Activated CD4-positive, alpha-beta T cell treated with anti-CD3 and anti-CD28 coated beads, Interleukin-2, amount 50 U/mL, for 16 hours (primary cell): Measurements from ENCODE around the gene ELOVL6.

ENCODE experiments used
- DNase-seq: peaks from one replicate; pipeline ENCODE4 v3.0.0-alpha.2; 2020

Gene ELOVL6

GRCh38 chr4:110014233-110014632, 184.2 kb downstream of the ELOVL6 start:
- DNase-seq = no peak

GRCh38 chr4:110012917-110013316, 185.5 kb downstream of the ELOVL6 start:
- DNase-seq = no peak

GRCh38 chr4:110010797-110011196, 187.6 kb downstream of the ELOVL6 start:
- DNase-seq = no peak

DNA sequence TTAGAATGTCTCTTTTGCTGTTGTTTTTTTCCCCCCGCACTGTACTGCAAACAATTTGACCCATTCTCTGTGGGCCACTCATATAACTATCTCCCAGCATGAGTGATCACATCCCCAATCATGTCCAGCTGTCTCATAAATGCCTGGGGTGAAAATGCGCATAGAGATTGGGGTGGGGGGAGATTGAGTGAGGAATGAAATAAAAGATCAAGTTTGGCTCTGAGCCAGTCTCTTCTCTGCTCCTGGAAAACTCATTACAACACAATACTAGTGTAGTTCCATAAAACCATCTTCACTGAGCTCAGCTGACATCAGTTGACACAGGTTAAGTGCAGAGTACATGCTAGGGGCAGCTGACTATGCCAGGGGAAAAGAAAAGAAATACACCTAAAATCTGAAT, 188.9 kb downstream of the ELOVL6 start:
- DNase-seq = no peak

DNA sequence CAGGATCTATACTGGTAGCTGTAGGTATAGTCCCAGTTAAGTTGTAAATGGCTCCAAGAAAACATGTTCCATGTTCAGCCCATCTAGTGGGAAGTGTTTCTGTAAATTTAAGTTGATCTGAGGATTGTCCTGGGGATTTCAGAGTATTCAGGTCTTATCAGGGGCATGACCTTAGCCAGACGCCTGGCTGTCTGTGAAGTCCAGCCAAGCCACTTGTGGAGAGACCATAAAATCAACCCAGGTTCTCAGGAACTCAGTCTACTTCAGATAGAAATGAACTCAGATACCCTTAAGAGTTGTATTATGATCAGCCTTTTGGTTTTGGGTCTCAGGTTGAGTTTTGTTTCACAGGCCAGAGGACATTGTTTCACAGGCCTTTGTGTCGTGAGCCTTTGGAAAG, 189.9 kb downstream of the ELOVL6 start:
- no peak for DNase-seq

GRCh38 chr4:110007217-110007616, 191.2 kb downstream of the ELOVL6 start:
- no peak for DNase-seq

DNA sequence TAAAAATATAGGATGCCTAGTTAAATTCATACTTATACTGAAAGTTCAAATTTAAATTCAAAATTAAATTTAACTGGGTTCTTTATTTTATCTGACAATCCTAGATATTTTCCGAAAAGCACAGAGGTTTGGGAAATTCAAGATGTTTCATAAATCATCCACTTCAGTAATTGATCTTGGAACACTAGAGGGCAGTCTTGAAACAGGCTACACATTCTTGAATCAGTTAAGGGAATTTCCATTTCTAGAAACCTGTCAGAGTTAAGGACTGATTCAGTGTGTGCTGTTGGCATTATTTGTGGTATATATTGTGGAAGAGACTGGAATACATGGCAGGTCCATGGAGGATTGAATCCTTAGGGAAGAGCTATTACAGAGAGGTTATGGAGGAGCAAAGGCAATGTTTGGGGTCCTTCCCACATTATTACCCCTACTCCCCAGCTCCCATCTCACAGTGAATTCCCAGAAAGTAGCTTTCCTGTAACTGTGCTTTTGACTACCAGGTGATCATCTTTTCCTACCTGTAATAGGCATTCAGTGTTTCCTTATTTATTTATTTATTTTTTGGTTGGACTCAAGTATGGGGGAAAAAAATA, 192.9 kb downstream of the ELOVL6 start:
- peak; percentile 62 for DNase-seq

GRCh38 chr4:110004556-110004955, 193.9 kb downstream of the ELOVL6 start:
- no peak for DNase-seq

DNA sequence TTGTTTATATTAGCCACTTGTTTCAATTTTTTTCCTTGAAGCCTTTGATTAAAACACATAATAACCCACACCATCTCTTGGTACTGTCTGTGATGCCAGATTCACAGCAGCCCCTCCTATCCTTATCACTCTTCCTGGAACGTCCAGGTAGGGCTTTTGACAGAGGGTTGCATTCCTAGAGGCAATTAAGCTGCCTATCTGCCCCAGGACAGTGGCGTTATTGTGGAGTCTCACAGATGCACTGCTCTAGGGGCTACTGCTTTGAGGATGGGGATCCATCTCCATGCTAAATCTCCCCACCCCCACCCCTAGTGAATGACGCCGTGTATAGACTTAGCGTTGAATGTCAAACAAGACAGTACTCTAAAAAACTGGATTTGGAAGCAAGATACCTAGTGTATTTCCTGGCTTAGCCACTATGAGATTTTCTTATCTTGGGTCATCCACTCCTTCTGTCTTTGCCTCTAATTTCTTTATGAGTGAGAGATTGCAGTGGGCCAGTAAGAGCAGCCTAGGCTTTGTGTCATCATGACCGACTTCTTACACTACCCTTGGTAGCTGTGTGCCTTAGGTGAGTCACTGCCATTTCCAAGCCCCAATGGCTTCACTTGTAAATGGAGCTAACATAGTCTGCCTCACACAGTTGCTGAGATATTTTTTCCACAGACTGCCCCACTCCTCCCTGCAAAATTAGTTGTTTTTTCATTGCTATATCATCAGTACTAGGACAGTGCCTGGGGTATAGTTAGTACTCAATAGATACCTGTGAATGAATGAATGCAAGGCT, 194.8 kb downstream of the ELOVL6 start:
- no peak for DNase-seq

GRCh38 chr4:110002326-110002725, 196.1 kb downstream of the ELOVL6 start:
- DNase-seq = no peak

- no peak for DNase-seq
These were observed 198.9 kb downstream of the ELOVL6 start for GRCh38 chr4:109999585-109999912.

- peak; percentile 66 for DNase-seq
These were observed 199.4 kb downstream of the ELOVL6 start for GRCh38 chr4:109998867-109999584.

DNA sequence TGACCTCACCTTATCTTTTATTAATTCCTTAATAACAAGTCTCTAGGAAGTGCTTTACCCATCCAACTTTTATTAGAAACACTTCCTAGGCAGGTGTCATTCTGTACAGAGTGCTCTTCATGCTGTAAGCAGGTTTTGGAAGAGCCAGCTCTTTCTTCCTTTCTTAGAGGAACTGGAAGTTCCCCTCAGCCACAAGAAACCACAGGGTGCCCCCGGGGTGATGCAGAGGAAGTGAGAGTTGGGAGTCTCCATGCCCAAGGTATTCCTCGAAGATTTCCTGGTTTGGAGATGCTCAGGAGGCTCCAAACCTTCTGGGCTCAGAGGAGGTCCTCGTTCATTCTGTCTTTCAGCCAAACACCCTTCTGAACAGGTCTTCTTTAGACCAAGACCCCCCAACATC, 201.9 kb downstream of the ELOVL6 start:
- DNase-seq = no peak
